NCI-H774 (cell line): ENCODE measurements around the gene TNFRSF4.
"Not testable (repeated sequence)": the region's sequence is repeated elsewhere in the genome, so short reads cannot be mapped to it uniquely, and the experiment has no call there.

Experiments
- DNase-seq: peaks from one replicate; lab custom pipeline; 2025; lab: John Stamatoyannopoulos, UW

TNFRSF4 gene

DNA sequence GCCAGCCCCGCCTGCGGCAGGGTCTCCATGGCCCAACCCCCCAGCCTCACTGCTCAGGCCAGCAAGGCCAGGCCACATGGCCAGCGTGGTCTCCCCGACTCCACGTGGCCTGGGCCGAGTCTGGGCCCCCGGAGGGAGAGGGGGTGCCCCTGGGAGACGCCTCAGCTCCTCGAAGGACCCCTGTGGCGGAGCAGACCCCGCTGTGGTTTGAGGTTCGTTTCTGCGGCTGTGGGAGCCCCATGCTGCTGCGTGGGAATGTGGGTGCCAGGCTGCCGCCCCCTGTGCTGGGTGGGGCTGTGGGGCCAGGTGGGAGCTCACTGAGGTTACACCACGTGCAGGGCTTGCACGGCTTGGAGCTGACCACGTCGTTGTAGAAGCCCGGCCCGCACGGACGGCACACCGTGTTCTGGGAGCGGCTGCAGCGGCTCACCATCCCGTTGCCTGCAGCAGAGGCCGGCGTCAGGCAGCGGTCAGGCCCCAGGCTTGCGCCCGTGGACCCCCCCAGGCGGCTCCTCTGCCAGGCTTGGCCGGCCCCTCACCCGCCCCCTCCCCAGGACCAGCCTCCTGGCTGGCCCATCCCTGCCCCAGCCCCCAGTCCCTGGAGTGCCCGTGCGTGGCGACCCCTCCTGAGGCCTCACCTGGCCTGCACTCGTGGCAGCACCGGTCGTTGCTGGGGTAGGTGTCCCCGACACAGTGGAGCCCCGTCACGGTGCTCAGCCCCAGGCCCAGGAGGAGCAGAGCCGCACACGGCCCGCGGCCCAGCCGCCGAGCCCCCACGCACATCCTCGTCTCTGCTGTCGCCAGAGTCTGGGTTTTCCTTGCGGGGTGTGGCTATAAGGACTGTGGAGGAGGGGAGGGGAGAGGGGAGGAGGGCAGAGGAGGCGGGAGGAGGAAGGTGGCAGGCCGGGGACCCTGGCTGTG is at the start of gene TNFRSF4:
TSS of gene TNFRSF4 (minus strand) at position 809 of the 921 bp plus-strand sequence. CDS start at position 783, 26 bp downstream.
- DNase-seq = no peak

- no peak for DNase-seq
Measured at GRCh38 chr1:1262758-1263157, 48.8 kb upstream of the TNFRSF4 start.

DNA sequence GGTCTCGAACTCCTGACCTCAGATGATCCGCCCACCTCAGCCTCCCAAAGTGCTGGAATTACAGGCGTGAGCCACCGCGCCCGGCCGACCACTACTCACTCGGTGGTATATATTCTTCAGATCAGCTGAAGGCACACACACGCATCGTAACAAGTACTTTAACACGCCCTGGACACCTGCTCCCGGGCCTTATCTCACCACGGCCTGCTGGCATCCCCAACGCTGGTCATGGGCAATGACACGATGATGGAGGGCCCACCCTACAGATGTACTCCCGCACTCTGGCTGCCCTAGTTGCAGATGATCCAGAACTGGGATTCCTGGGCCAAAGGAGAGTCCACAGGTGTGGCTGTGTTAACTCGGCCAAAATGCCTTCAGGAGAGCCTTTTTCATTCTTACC is 48.1 kb upstream of the TNFRSF4 start:
- no peak for DNase-seq

GRCh38 chr1:1260843-1261560 is 47.0 kb upstream of the TNFRSF4 start:
- DNase-seq = no peak

GRCh38 chr1:1259951-1260600 is 46.1 kb upstream of the TNFRSF4 start:
- DNase-seq = no peak

- no peak for DNase-seq
Measured at GRCh38 chr1:1259540-1259939, 45.6 kb upstream of the TNFRSF4 start.

DNA sequence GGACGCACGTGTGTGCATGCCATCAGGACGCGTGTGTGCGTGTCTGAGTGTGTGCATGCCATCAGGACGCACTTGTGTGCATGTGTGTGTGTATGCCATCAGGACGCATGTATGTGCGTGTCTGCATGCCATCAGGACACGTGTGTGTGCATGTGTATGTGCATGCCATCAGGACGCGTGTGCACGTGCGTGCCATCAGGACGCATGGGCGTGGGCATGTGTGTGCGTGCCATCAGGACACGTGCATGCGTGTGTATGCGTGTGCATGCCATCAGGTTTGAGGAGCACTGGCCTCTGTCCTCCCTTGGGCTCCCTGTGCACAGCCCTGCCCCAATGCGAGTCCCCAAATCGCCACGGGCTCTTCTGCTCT is 45.2 kb upstream of the TNFRSF4 start:
- no peak for DNase-seq

DNA sequence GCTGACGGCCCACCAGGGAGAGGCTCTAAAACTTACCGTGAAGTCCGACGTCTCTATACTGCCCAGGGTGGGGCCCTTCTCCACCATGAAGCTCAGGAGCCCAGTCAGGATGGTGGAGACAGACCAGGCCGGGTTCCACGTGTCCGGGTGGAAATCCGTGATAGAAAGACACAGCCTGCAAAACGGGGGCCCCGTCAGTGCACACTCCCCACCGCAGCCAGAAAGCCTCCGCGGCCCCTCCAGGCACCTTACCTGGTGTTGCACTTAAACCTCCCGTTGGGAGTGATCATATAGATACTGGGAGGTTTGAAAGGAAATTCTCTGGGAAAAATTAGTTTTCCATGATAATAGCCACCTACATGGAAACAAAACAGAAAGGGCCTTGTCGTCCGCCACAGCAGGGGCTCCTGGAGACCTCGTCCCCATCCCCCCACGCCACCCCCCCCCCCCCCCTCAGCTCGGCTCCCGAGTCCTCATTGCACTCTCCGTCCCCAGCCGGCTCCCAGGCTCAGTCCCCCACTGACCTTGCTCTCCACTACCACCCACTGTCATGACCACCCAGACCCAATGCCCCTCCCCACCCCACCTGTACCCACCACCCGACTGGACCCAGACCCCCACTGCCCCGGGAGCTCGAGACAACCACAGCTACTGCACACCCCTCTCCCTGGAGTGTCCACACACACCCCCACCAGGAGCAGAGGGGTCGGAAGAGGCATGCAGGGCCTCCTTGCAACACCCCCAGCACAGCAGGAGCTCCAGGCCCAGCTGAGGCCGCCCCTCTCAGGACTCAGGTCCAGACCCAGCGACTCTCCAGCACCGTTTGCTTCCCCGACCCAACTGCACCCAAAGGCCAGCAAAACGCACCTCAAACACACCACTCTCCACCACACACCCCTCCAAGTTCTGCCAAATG is 43.3 kb upstream of the TNFRSF4 start:
- DNase-seq = no peak

DNA sequence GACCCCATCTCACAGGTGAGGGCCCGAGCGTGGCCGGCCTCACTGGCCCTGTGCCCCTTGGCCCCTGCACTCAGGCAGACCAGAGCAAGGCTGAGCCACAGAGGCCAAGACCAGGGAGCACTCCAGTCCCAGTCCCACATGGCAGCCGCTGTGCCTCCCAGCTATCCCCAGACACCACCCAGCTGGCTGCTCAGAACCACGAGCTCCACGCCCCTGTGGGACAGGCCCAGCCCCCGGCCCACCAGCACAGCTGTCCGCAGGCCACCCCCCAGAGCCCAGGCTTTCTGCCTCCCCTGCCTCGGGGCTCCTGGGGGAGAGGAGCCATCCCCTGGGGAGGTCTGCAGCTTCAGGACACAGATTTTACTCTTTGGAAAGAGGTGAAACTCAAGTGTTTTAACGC is 41.7 kb upstream of the TNFRSF4 start:
- DNase-seq = no peak

- no peak for DNase-seq
Measured at GRCh38 chr1:1255078-1255477, 41.1 kb upstream of the TNFRSF4 start.

DNA sequence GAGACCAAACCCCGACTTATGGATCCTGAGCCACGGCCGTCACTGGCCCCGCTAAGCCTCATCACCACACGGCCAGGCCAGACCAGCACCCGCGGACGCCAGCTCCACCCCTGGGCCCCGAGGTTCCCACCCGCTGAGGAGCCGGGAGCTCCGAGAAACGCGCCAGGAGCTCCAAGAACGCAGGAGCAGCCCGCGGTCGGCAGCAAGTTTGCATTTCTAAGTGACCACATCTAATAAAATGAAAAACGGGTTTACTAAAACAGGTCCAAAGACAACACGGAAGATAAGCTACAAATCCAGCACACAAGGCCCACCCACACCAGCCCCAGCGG is 40.7 kb upstream of the TNFRSF4 start:
- DNase-seq = no peak

DNA sequence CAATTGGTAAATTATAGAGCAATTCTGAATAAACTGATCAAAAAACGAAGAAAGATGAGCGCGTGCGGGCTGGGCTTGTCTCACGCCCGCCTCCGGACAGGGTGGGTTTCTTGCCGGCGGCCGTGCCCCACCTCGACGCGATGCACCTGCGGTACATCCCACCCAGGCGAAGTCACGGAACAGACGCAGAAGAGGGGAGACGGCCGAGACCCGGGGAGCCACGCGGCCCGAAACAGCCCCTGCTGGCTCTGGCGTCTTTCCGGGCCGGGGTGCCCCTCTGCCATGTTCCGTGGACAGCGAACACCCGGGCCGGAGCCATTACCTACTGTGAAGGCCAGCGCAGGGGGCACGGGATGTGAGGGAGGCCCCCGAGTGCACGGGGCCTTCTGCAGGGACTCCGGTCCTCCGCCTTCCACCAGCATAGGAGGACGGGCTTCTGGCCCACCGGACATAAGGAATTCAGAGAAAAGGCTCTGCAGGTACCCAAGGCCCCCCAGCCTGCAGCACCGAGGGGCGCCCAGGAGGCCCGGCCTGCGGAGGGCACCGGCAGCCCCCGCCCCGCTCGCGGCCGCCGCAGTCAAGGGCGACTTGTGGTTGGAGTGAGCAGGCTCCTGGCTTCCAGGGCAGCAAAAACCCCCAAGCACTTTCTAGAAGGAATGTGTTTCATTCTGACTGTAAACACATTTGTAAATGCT is 40.2 kb upstream of the TNFRSF4 start:
- no peak for DNase-seq

DNA sequence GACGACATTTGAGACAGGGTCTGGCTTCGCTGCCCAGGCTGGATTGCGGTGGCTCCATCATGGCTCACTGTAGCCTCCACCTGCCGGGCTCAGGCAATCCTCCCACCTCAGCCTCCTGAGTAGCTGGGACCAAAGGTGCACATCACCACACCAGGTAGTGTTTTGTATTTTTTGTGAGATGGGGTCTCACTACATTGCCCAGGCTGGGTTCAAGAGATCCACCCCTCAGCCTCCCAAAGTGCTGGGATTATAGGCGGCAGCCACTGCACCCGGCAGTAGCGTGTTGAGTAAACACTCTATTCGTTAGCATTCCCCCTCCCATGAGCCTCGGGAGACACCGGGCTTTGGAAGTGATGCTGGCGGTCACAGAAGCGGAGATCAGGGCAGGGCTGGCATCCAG is 39.4 kb upstream of the TNFRSF4 start:
- DNase-seq = no peak

GRCh38 chr1:1250786-1251284 is 36.9 kb upstream of the TNFRSF4 start:
- no peak for DNase-seq

- not testable (repeated sequence) for DNase-seq
Measured at GRCh38 chr1:1248009-1248913, 34.3 kb upstream of the TNFRSF4 start.

DNA sequence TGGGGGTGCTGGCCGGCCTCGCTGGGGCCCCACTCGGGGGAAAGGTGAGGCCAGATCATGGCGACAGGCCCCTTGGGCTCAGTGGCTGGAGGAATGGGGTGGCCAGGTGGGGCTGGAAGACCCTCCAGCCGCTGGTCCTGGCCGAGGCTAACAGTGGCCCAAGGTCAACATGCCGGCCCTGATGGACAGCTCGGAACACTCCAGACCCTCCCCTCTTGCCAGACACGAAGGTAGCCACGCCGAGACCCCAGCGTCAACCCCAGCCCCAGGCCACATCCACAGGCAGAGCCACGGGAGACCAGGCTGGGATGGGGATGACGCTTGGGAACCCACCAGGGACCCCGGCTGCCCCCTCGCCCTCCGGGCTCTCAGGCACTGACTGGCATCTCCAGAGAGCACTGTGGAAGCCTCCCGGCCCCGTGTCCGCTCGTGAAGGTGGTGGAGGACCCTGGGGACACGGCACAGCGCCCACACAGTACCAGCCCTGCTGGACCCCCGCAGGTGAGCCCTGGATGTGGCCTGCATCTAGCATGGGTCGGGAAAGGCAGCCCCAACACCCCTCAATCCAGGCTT is 33.5 kb upstream of the TNFRSF4 start:
- no peak for DNase-seq

DNA sequence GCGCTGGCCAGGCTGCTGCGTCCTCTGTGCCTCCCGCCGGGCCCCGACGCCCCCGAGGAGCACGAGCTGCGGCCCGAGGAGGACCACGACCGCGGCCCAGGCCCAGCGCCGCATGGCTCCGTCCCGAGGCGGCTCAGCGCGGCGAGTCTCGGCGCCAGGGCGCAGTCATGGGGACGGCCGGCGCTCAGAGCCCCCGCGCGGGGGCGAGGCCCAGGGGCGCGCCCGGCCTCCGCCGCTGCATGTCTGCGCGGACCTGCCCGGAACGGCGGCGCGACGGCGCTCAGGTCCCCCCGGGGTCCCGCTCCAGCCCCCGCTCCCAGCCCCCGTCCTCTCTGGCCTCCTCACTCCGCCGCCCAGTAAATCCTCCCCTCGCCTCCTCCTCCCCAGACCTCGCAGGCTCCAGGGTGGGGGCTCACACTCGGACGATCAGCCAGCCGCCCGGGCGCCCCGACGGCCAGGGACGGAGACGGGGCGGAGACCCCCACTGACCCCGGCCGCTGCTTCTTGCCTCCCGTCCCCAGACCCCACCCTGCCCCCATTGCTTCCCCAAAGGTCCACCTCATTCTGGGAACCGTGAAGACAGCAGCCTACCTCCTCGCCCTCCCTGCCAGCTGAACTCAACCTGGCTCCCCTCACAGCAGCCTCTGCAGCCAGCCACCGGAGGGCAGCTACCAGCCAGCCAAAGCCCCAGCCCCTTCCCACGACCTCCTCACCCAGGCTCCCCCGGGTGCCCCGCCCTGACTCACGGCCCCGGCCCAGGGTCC is 32.8 kb upstream of the TNFRSF4 start, which contains the start of gene C1QTNF12:
TSS of gene C1QTNF12 (minus strand) at position 146 of the 764 bp plus-strand sequence. CDS start at position 114, 32 bp downstream.
- DNase-seq = no peak

DNA sequence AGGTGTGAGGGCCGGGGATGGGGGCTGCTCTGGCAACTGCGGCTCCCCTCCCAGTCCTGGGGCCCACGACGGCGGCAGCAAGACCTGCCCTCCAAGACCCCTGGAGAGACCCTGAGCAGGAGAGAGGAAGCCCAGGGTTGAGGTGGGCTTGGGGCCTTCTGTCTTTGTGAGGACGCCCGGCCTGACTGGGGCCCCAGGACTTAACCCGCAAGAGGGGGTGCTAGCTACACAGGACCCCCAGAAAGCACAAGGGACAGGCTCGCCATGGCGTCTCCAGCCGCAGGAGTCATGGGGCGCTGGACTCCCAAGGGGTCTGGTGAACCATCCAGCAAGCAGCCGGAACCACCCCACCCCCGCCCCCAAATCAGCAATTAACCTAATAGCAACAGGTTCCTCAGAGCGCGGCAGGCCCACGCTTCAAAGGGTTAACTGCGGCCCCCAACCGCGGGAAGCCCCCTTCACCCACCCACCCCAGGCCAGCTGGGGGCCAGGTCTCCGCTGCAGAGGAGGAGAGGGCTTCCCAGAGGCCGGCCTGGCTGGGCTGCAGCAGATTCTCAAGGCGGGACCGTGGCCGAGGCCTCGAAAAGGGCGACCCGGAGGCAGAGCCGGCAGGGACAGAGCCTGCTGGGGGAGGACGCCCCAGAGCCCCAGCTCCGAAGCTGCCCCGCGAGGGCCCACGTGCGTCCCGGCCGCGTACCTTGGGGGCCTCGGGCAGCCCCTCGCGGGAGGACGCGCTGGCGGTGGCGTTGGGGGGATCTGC is 32.0 kb upstream of the TNFRSF4 start:
- no peak for DNase-seq
